HL-60 (cell line): ENCODE measurements around the gene EID3.

Source experiments
- POLR2AphosphoS5 ChIP-seq: IDR thresholded peaks from 2 replicates; pipeline ENCODE4 v1.6.1; 2012; ENCODE audit warnings: low read depth
- TF ChIP-seq, protein P1 (sequence below): IDR thresholded peaks from one replicate; pipeline ENCODE4 v1.5.1; 2011; ENCODE audit warnings: low read length, control low read depth, inconsistent platforms; ENCODE audit not compliant: insufficient read depth

DNA sequence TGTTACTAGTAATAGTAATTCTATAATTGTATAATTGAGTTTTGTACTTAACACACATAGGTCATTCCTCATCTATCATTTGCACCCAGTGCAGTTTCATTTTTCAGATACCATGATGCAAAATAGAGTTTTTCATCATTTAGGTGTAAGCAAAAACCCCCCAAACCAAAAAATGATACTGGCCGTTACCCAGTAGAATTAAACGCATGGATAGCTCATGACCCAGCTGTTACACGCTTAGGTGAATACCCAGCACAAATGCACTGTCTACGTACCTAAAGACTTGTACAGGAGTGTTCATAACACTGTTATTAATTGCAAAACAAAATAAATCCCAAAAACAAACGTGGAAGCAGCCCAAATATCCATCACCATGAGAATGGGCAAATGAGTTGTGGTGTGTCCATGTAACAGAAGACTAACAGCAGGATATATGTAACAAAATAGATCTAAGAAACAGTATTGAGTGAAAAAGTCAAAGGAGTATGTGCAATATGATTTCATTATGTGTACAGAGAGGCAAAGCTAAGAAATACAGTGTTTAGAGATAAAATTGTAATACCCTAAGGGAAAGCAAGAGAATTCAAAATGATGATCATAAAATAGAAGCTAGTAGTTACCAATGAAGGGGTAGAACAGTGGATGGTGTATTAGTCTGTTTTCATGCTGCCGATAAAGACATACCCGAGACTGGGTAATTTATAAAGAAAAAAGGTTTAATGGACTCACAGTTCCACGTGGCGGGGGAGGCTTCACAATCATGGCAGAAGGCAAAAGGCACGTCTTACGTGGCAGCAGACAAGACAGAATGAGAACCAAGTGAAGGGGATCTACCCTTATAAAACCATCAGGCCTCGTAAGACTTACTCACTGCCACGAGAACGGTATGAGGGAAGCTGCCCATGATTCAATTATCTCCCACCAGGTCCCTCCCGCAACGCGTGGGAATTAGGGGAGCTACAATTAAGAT, 49.8 kb downstream of the EID3 start:
- TF ChIP-seq POLR2AphosphoS5, result no peak
- TF ChIP-seq, protein P1, sequence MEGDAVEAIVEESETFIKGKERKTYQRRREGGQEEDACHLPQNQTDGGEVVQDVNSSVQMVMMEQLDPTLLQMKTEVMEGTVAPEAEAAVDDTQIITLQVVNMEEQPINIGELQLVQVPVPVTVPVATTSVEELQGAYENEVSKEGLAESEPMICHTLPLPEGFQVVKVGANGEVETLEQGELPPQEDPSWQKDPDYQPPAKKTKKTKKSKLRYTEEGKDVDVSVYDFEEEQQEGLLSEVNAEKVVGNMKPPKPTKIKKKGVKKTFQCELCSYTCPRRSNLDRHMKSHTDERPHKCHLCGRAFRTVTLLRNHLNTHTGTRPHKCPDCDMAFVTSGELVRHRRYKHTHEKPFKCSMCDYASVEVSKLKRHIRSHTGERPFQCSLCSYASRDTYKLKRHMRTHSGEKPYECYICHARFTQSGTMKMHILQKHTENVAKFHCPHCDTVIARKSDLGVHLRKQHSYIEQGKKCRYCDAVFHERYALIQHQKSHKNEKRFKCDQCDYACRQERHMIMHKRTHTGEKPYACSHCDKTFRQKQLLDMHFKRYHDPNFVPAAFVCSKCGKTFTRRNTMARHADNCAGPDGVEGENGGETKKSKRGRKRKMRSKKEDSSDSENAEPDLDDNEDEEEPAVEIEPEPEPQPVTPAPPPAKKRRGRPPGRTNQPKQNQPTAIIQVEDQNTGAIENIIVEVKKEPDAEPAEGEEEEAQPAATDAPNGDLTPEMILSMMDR, result no peak
